HG03039 (cell line): ENCODE results near the gene KRTAP22-1.

ENCODE experiments used
- ATAC-seq: cut with Tn5 transposase; IDR thresholded peaks from one replicate; pipeline ENCODE4 v1.9.1; 2021; ENCODE audit warnings: mild to moderate bottlenecking, moderate library complexity; ENCODE audit not compliant: unreplicated experiment

Gene KRTAP22-1

DNA sequence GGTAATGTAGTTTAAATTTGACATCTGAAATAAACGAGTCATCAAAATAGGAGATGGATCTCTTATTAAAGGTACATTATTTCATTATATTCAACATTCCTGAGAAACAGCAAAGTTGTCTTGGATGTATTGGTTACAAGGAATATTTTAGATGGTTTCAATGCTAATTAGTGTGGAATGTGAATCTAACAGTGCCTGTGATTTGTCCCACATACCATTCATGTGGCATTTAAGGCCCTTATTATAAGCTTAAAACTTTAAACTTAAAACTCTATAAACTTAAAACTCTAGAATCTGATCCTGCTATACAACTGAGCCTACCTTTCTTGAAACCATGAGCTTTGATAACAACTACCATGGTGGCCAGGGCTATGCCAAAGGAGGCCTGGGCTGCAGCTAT, at the start of gene KRTAP22-1:
TSS of gene KRTAP22-1 (plus strand) at position 301 of the 400 bp plus-strand sequence.
- no peak for ATAC-seq

DNA sequence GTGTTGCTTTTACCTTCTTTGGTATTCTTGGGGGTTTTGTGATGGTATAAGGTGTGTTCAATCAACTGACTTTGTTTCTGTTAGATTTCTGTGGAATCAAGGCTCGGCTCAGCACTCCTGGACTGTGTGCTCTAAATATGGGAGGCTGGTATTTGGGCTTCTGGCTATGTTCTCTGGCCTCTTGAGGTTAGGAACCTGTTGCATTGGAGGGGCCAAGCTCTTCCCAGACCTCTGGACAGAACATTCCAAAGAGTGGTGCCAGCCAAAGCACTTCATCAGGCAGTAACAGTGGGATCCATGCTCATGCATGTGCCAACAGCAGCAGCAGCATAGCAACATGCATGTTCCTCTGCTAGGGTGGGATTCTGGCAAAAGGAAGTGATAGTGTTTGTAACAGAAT, 48.1 kb upstream of the KRTAP22-1 start:
- no peak for ATAC-seq

DNA sequence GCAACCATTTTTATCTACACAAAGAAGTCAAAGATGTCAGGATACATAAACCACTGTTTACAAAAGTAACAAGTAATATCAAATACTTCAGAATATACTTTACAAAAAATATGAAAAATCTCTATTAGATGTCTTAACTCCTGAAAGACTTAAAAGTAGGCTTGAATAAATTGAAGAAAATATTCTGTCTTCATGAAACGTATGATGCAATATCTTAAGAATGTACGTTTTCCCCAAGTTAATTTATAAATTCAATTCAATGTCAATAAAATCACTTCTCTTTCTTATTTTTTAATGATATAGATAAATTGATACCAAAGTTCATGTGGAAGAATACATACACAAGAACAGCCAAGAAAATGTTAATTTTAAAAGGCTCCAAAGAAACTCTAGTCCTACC, 45.8 kb upstream of the KRTAP22-1 start:
- ATAC-seq: no peak

- ATAC-seq: no peak
Measured at GRCh38 chr21:30561264-30561895, 39.5 kb upstream of the KRTAP22-1 start, which contains the start of gene KRTAP19-7. Gene KRTAP19-7, minus strand, starts transcription at chr21:30561314. Its CDS starts 25 bp downstream, at chr21:30561289.

DNA sequence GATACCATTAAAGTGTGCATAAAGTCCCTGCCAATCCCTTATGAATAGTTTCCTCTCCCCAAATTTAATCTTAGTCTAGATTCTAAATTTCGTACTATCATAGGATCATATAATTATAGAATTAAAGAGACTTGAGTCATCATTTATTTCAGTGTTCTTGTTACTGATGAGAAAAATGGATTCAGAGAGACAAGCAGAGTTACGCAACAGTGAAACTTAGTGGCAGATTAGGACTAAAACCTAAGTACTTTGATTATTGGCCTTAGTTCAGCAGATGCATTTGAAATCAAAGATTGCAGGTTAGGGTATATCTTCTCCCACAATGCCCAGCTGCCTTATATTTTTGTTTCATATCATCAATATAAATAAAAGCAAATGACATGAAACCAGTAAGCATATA, 38.9 kb upstream of the KRTAP22-1 start:
- no peak for ATAC-seq

DNA sequence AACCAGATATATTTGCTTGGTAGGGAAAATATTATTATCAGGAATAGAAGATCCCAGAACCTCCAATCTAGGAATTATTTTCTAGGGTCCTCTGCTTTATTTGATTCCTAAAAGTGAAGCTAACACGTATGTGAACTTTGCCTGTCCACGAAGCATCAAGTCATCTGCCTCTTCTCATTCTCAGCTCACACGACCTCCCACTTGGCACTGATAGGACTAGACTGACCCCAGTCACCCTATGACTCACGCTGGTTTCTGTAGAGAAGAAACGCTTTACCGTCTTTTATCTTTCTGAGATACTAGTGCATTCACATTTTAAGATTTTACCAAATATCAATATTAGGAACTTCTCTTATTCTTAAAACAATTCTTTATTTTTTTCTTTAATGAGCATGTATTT, 37.8 kb upstream of the KRTAP22-1 start:
- no peak for ATAC-seq

GRCh38 chr21:30563630-30564029, 37.3 kb upstream of the KRTAP22-1 start:
- ATAC-seq: no peak

GRCh38 chr21:30567617-30568016, 33.3 kb upstream of the KRTAP22-1 start:
- ATAC-seq: no peak

DNA sequence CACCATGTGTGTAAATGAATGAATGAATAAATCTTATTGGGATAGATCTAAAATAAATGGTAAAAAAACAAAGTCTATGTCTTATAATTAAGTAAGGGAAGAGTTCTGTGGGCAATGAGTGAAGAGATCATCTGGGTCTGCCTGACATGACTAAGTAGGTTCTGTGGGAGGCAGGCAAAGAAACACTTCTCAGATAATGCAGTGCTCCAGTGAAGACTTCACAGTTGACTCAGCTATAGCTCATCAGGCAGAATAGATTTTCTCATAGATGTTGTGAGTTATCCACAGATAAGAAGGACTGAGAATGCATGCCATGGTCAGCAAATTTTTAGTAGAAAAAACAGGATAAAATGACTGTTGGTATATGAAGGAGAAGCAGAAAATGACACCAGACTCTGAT, 23.1 kb upstream of the KRTAP22-1 start:
- no peak for ATAC-seq

DNA sequence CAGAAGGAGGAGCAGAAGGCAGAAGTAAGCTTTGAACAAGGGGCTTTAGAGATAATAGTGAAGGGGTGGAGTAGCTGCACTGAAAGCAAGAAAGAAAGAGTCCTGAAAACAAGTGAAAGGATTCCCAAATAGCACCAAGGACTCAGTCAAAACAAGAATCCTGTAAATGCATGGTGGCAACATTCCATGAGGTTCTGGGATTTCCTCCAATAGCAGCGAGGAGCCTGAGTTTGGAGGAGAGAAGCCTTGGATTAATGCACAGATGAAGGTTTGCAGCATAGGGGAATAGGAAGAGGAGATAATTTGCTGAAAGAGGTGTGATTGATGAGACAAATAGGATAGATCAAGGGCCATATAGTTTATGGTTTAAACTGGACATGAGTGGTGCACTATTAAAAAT, 21.5 kb upstream of the KRTAP22-1 start:
- no peak for ATAC-seq

GRCh38 chr21:30580132-30580531, 20.8 kb upstream of the KRTAP22-1 start:
- no peak for ATAC-seq

DNA sequence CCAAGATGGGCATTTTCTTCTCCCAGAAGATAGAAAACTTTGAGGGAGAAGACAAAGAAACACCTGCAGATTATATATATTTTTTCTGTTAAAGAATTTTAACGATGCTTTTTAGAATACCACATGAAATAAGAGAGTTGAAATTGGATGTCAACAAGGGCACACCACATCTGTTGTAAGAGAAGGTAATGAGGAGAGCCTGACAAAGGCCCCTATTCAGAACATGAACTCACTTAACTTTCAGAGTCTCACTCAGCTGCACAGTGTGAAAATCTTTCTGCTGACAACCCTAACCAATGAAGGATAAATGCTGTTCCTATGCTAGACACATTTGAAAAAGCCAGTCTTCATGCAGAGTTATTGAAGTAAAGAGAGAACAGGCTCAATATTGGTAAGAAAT, 18.0 kb upstream of the KRTAP22-1 start:
- no peak for ATAC-seq

DNA sequence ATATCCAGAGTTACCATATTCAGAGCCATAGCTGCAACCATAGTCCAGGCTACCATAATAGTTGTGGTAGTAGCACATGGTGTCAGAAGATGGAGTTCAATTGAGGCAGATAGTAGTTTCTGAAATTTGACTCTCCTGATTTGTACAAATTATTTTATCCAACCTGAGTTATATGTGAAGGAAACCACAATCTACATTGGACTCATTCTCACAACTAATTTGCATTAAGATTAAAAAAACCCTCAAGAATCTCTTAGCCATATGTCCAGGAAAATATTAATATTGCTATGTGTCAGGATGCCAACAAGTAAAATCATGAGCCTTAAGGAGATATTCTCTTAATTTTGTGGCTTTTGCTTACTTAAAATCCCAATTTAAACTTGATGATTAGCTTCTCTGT, 10.6 kb upstream of the KRTAP22-1 start, which contains the start of gene KRTAP22-2:
TSS of gene KRTAP22-2 (minus strand) at position 101 of the 400 bp plus-strand sequence.
- no peak for ATAC-seq

- no peak for ATAC-seq
Measured at GRCh38 chr21:30592140-30592539, 8.7 kb upstream of the KRTAP22-1 start, which contains the start of gene KRTAP6-3. Gene KRTAP6-3, plus strand, starts transcription at chr21:30592440. Its CDS starts 6 bp downstream, at chr21:30592446.

DNA sequence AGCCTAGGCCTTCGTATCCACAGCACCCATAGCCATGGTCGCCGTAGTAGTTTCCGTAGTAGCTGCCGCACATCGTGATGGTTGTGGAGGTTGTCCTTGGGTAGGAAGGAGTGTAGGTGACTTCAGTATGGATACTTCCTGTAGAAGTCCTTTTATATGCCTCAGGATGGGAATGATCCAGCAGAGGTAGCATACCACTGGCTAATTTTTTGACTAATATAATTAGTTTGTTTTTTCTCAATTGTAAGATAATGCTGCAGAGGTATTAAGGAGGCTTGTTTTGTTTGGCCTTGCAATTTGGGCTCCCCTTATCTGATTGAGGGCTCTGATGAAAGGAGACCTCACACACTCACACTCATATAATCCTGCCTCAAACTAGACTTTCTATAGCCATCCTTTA, 2.1 kb upstream of the KRTAP22-1 start, which contains the start of gene KRTAP6-2:
TSS of gene KRTAP6-2 (minus strand) at position 101 of the 400 bp plus-strand sequence. CDS start at position 73, 28 bp downstream.
- ATAC-seq: no peak

DNA sequence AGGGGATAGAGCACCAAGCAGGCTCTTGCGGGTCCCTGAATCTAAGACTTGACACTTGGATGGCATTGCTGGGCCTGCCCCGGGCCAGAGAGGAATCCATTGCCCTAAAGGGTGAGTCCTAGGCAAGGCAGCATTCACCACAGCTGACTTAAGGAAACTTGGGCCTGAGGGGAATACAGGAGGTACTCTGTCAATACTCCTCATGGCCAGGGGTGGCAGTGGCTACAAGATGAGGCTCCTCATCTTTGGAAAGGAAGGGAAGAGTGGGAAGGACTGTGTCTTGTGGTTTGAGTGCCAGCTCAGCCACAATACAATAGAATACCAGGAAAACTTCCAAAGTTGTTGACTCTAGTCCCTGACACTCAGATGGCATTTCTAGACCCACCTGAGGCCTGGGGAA, 5.1 kb downstream of the KRTAP22-1 start:
- no peak for ATAC-seq

DNA sequence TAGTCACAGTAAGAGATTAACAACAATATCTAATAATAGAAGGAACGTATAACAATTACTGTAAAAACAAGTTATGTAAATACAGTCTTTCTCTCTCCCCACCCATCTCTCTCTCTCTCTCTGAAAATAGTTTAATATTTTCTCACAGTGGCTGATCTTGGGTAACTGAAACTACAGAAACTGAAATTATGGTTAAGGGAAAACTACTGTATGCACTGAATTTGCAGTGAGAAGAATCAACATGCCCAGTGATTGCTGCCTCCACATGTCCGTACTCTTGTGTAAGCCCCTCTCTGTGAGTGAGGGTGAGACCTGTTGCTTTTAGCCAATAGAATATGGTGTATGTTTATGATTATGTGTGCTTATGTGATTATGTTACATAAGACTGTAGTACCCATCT, 11.2 kb downstream of the KRTAP22-1 start:
- ATAC-seq: no peak

GRCh38 chr21:30613836-30614235, 12.9 kb downstream of the KRTAP22-1 start, which contains the start of gene KRTAP6-1:
Gene KRTAP6-1, minus strand, starts transcription at chr21:30613930. Its CDS starts 26 bp downstream, at chr21:30613904.
- ATAC-seq: no peak

DNA sequence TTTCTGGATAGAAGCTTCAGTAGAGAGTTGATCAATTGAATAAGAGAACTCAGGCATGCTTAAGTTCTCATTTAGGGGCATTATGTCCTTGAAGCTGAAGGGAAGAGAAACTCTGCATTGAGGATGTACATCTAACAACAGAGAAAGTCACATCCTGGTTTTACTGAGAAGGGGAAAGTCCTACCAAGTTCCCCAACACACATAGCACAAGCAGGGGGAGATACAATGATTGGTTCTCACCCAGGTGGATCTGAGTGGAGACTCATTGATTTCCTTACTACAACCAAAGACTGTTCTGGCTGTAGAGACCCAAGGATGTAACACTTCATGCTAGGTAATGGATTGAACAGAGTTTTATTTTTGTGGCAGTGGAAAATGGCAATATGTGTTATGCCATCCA, 14.3 kb downstream of the KRTAP22-1 start:
- no peak for ATAC-seq

GRCh38 chr21:30616125-30616524, 15.2 kb downstream of the KRTAP22-1 start, which contains the start of gene KRTAP20-1:
Gene KRTAP20-1, plus strand, starts transcription at chr21:30616425. Its CDS starts 30 bp downstream, at chr21:30616455.
- no peak for ATAC-seq

- ATAC-seq: no peak
Measured at GRCh38 chr21:30620080-30620479, 19.2 kb downstream of the KRTAP22-1 start.

DNA sequence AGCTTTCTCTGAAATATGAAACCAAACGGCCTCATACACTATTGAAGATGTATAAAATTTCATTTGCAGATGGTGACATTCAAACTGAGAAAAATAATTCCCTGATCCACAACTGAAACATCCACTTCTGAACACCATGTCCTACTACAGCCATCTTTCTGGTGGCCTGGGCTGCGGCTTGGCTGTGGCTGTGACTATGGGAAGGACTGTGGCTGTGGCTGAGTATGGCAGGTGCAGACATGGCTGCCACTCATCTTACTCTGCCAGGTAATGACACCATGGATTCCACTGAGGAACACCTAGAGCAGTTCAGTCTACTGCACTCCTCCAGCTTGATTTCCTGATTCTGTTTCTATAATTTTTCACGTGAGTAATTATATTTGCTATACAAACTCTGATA, 19.6 kb downstream of the KRTAP22-1 start, which contains the start of gene KRTAP20-4:
TSS of gene KRTAP20-4 (plus strand) at position 106 of the 400 bp plus-strand sequence.
- no peak for ATAC-seq
